Lung (tissue), 12 donors: Measurements from ENCODE around the gene PIF1. TPM values are rescaled to one million over a fixed set of nuclear protein-coding genes. Genes with fewer than 3 reads are reported as not detected.

Experiments
- ATAC-seq: fragments of 200-7000 bp; cut with Tn5 transposase; one replicate; pipeline ENCODE4 v1.9.1; 2020; ENCODE audit warnings: moderate number of reproducible peaks; ENCODE audit not compliant: insufficient read depth, low FRiP score
- DNase-seq, 3 donors: peaks; one replicate each; pipeline ENCODE4 v3.0.0-alpha.2; 2013 to 2017
- H3K27ac ChIP-seq, 2 donors: one replicate each; pipeline ENCODE4 v1.5.1; 2013; ENCODE audit warnings: mild to moderate bottlenecking in 2 of 2, moderate library complexity in 2 of 2, control low read depth in 1 of 2, inconsistent platforms in 1 of 2, low read depth in 1 of 2, low read length in 1 of 2
- H3K27me3 ChIP-seq, 3 donors: one replicate each; pipeline ENCODE4 v1.5.1; 2013; ENCODE audit warnings: low read length in 2 of 3; ENCODE audit not compliant: control insufficient read depth in 3 of 3, insufficient read depth in 3 of 3
- H3K36me3 ChIP-seq, 4 donors: one replicate each; pipeline ENCODE4 v1.5.1; 2013; ENCODE audit warnings: low read length in 4 of 4, mild to moderate bottlenecking in 1 of 4, moderate library complexity in 1 of 4; ENCODE audit not compliant: control insufficient read depth in 4 of 4, insufficient read depth in 4 of 4
- H3K4me1 ChIP-seq, 5 donors: one replicate each; pipeline ENCODE4 v1.5.1; 2013; ENCODE audit warnings: low read length in 5 of 5, mild to moderate bottlenecking in 2 of 5, moderate library complexity in 1 of 5; ENCODE audit not compliant: control insufficient read depth in 5 of 5, insufficient read depth in 5 of 5
- H3K4me3 ChIP-seq: one replicate; pipeline ENCODE4 v1.5.1; 2013; ENCODE audit warnings: mild to moderate bottlenecking, control low read depth, moderate library complexity
- H3K9ac ChIP-seq, 2 donors: one replicate each; pipeline ENCODE4 v1.5.1; 2013; ENCODE audit warnings: low read length in 2 of 2, control low read depth in 1 of 2; ENCODE audit not compliant: insufficient read depth in 1 of 2
- H3K9me3 ChIP-seq, 4 donors: one replicate each; pipeline ENCODE4 v1.5.1; 2013; ENCODE audit warnings: low read length in 3 of 4, mild to moderate bottlenecking in 1 of 4, moderate library complexity in 1 of 4; ENCODE audit not compliant: control insufficient read depth in 4 of 4, insufficient read depth in 3 of 4
- WGBS, 2 donors: extraction: QIAGEN DNeasy Blood & Tissue Kit; methylation state at CpG; one replicate each; pipeline ENCODE4 v1.1.7; 2013; 5-methylcytosine and 5-hydroxymethylcytosine counted together
- polyA plus RNA-seq, 2 donors: library from polyadenylated mRNA; stranded (reverse); fragments of 200-250 nt; gene quantifications; one replicate each; pipeline ENCODE4 v1.2.1, GENCODE V29; 2013
- total RNA-seq, 2 donors: library from RNA; depleted of rRNA in 1 of 2; stranded (reverse); fragments of >200 nt in 1 of 2; gene quantifications; one replicate each; pipeline ENCODE4 v1.2.1, GENCODE V29; 2014 to 2021
- TF ChIP-seq, protein P1 (sequence below): IDR thresholded peaks from 2 replicates; pipeline ENCODE4 v1.5.1; 2012; ENCODE audit warnings: mild to moderate bottlenecking; ENCODE audit errors: control extremely low read depth, extremely low read depth
- donor health status: control.
- donor health status: control.
- donor health status: Bipolar disorder and iron deficiency.
- donor health status: healthy.
- donor health status: DM: yes; HTN: yes; CAD: no.

Gene PIF1
- total and polyA plus RNA-seq, 4 donors: 1.1 to 2.4 (median 1.2) TPM

DNA sequence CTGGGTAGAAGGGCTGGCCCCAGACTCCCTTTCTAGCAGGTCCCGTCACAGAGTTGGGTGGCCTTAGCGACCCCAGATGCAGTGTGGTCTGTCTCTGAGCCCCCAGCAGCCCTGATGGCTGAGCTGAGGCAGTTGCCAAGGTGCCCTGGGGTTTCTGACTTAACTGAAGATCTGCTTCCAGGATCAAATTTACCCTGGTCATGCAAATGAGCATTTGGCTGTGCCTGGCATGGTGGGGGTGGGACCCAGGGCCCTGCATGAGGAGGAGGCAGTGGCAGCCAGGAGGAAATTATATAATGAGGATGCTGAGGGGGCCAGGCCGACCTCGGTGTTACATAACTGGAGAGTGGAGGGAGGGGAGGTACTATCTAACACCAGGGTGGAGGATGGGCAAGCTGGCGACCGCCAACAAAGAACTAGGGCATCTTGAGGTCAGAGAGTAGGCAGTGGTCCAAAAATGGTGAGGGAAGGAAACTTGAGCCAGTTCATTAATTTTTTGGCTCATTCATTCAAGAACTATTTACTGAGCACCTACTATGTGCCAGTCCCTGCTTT, 32.7 kb upstream of the PIF1 start:
- ATAC-seq (no peak), DNase-seq (peak in 2 of 3 donors; percentile 36 to 57)
- 25 to 44% methylated on average over 6 of the region's 6 CpGs for WGBS, 2 donors
- H3K4me3 ChIP-seq: no peak overlapping the region
- peak overlapping the region in 1 of 2 donors; percentile 40 for H3K27ac ChIP-seq
- H3K36me3 ChIP-seq: peaks cover 0 to 56% (median 23%) of the 10 kb centered on the region in 4 donors
- no peaks in the 10 kb centered on the region for H3K27me3 ChIP-seq
- H3K9ac ChIP-seq: no peak overlapping the region
- H3K9me3 ChIP-seq: no peaks in the 10 kb centered on the region
- H3K4me1 ChIP-seq: peaks cover 0 to 51% (median 33%) of the 10 kb centered on the region in 5 donors
- TF ChIP-seq, protein P1, sequence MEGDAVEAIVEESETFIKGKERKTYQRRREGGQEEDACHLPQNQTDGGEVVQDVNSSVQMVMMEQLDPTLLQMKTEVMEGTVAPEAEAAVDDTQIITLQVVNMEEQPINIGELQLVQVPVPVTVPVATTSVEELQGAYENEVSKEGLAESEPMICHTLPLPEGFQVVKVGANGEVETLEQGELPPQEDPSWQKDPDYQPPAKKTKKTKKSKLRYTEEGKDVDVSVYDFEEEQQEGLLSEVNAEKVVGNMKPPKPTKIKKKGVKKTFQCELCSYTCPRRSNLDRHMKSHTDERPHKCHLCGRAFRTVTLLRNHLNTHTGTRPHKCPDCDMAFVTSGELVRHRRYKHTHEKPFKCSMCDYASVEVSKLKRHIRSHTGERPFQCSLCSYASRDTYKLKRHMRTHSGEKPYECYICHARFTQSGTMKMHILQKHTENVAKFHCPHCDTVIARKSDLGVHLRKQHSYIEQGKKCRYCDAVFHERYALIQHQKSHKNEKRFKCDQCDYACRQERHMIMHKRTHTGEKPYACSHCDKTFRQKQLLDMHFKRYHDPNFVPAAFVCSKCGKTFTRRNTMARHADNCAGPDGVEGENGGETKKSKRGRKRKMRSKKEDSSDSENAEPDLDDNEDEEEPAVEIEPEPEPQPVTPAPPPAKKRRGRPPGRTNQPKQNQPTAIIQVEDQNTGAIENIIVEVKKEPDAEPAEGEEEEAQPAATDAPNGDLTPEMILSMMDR: no peak

DNA sequence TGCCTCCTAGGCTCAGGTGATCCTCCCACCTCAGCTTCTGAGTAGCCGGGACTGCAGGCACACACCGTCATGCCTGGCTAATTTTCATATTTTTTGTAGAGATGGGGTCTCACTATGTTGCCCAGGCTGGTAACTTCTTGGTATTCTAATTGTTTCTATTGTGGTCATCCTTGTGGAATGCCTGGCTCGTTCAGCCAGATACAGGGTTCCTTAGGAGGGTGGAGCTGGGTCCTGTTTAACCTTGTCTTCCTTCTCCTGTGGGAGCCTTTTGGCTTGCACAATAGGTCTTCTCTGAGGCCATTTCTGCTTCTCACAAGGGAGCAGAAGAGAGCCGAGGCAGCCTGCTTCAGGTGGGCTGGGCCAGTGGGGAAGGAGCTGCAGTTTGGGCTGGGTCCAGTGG, 32.0 kb upstream of the PIF1 start:
- ATAC-seq (no peak), DNase-seq (no peak)
- Histone ChIP-seq H3K4me3 (no peak overlapping the region), H3K9ac (peak overlapping the region in 1 of 2 donors; percentile 60), H3K9me3 (no peaks in the 10 kb centered on the region), H3K27me3 (no peaks in the 10 kb centered on the region), H3K27ac (peak overlapping the region in 1 of 2 donors; percentile 40), H3K4me1 (peaks cover 0 to 51% (median 33%) of the 10 kb centered on the region in 5 donors), H3K36me3 (peaks cover 0 to 54% (median 23%) of the 10 kb centered on the region in 4 donors)
- TF ChIP-seq, protein P1: no peak
- WGBS, 2 donors: 53 to 60% methylated on average over 4 of the region's 4 CpGs

DNA sequence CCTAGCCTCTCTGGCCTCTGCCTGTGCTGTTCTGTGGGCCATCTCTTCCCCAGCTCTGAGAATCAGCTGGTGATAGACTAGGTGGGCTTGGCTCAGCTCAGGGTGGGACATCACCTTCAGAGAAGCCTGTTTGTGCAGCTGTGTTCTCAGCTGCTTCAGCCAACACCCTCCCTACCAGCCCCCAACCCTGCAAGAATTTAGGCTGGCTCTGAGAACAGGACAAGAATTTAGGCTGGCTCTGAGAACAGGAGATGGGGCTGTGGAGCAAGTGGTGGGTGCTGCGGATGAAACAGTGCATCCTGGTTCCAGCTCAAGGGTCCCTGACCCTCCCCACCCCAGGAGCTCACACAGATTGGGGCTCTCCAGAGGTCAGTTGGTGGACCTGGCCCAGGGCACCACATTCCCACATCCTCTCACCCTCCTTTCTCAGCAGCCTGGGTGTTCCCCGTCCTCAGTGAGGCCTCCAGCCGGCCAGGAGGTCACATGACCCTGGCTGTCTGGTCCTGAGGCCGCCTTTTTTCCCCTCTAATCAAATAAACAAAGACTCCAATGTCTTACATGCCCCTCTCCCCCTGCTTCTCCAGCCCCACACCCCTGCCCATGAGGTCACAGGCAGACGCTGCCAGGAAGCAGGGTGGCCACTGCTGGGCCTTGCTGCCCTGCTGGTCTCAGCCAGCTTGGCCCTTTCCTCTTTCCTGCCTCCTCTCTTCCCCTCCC, 31.1 kb upstream of the PIF1 start:
- peak overlapping the region in 1 of 2 donors; percentile 6 for H3K9ac ChIP-seq
- peak; percentile 70 to 79 (median 75) for DNase-seq

More for the DNA sequence above, 31.1 kb upstream of the PIF1 start:
- Histone ChIP-seq H3K4me3 (no peak overlapping the region), H3K36me3 (peaks cover 0 to 51% (median 18%) of the 10 kb centered on the region in 4 donors), H3K4me1 (peaks cover 0 to 56% (median 34%) of the 10 kb centered on the region in 5 donors), H3K27ac (peak overlapping the region in 1 of 2 donors; percentile 40), H3K9me3 (no peaks in the 10 kb centered on the region), H3K27me3 (no peaks in the 10 kb centered on the region)
- 30% methylated on average over 5 of the region's 5 CpGs for WGBS, 2 donors
- TF ChIP-seq, protein P1: no peak
- no peak for ATAC-seq
